IMR-90 (cell line): Measurements from ENCODE around the gene YTHDC2. TPM values are rescaled to one million over a fixed set of nuclear protein-coding genes. Genes with fewer than 3 reads are reported as not detected.

Experiments used
- ATAC-seq: fragments of 200-7000 bp; cut with Tn5 transposase; 2 replicates; pipeline ENCODE4 v1.9.1; 2020; ENCODE audit warnings: low read depth, mild to moderate bottlenecking, moderate library complexity
- BruUV-seq: library from RNA; stranded (reverse); fragments of 400-500 nt; replicated peaks from 2 replicates; lab custom pipeline; 2021; lab: Mats Ljungman, UMichigan
- CTCF ChIA-PET: fragments of 300-600 bp; formaldehyde crosslinking; extraction: SDS; loops from one replicate; lab custom pipeline; 2021; ENCODE audit warnings: antibody characterized with exemption; lab: Yijun Ruan, JAX
- POLR2A ChIA-PET: fragments of 300-600 bp; sonication (Branson Sonifier 250); formaldehyde crosslinking; loops from one replicate; lab custom pipeline; 2022; ENCODE audit warnings: antibody characterized with exemption; ENCODE audit not compliant: unreplicated experiment; lab: Charles Lee
- DNase-seq: peaks from one replicate; pipeline ENCODE4 v3.0.0; 2013
- H2AFZ ChIP-seq: replicated peaks from 2 replicates; pipeline ENCODE3; 2013; ENCODE audit warnings: low read length, mild to moderate bottlenecking; ENCODE audit not compliant: poor library complexity
- H2AK5ac ChIP-seq: 2 replicates; pipeline ENCODE4 v1.6.1; 2013; ENCODE audit warnings: low read depth, low read length, inconsistent platforms
- H2AK9ac ChIP-seq: replicated peaks from 2 replicates; pipeline ENCODE3; 2013; ENCODE audit warnings: mild to moderate bottlenecking, low read depth, low read length, moderate library complexity; ENCODE audit not compliant: poor library complexity
- H2BK120ac ChIP-seq: 2 replicates; pipeline ENCODE4 v1.6.1; 2013; ENCODE audit warnings: low read depth, low read length, inconsistent platforms
- H2BK15ac ChIP-seq: 3 replicates; pipeline ENCODE4 v1.6.1; 2013; ENCODE audit warnings: low read depth, low read length, inconsistent platforms
- H2BK20ac ChIP-seq: 2 replicates; pipeline ENCODE4 v1.6.1; 2013; ENCODE audit warnings: low read depth, mild to moderate bottlenecking, inconsistent platforms, low read length, moderate library complexity
- H2BK5ac ChIP-seq: 2 replicates; pipeline ENCODE4 v1.6.1; 2013; ENCODE audit warnings: mild to moderate bottlenecking, low read depth, low read length, inconsistent platforms; ENCODE audit not compliant: poor library complexity, severe bottlenecking
- H3K14ac ChIP-seq: replicated peaks from 2 replicates; pipeline ENCODE4 v1.6.1; 2013; ENCODE audit warnings: low read depth, low read length, inconsistent platforms
- H3K18ac ChIP-seq: 2 replicates; pipeline ENCODE4 v1.6.1; 2013; ENCODE audit warnings: low read depth, low read length, control low read depth
- H3K23ac ChIP-seq: 2 replicates; pipeline ENCODE4 v1.6.1; 2013; ENCODE audit warnings: low read depth, low read length, inconsistent platforms
- H3K27ac ChIP-seq: 2 replicates; pipeline ENCODE4 v1.5.1; 2013; ENCODE audit warnings: mild to moderate bottlenecking, control low read depth, low read length; ENCODE audit not compliant: insufficient read depth
- H3K27me3 ChIP-seq: 2 replicates; pipeline ENCODE4 v1.6.1; 2013; ENCODE audit warnings: low read length; ENCODE audit not compliant: control insufficient read depth, insufficient read depth
- H3K36me3 ChIP-seq: 2 replicates; pipeline ENCODE4 v1.6.1; 2013; ENCODE audit warnings: low read length, mixed read lengths; ENCODE audit not compliant: control insufficient read depth, insufficient read depth
- H3K4ac ChIP-seq: 2 replicates; pipeline ENCODE4 v1.6.1; 2013; ENCODE audit warnings: low read depth, low read length, inconsistent platforms
- H3K4me1 ChIP-seq: 2 replicates; pipeline ENCODE4 v1.6.1; 2013; ENCODE audit warnings: low read length, mixed read lengths; ENCODE audit not compliant: control insufficient read depth, insufficient read depth
- H3K4me2 ChIP-seq: 2 replicates; pipeline ENCODE4 v1.6.1; 2013; ENCODE audit warnings: low read depth, mild to moderate bottlenecking, control low read depth, low read length, moderate library complexity
- H3K4me3 ChIP-seq: 2 replicates; pipeline ENCODE4 v1.5.1; 2013; ENCODE audit warnings: low read depth, mild to moderate bottlenecking, control low read depth, low read length, moderate library complexity; ENCODE audit not compliant: insufficient read depth
- H3K56ac ChIP-seq: 2 replicates; pipeline ENCODE4 v1.6.1; 2013; ENCODE audit warnings: low read length, inconsistent platforms; ENCODE audit not compliant: insufficient read depth; ENCODE audit errors: extremely low read depth
- H3K79me1 ChIP-seq, 2 experiments: 2 replicates each; pipeline ENCODE4 v1.6.1; 2013; ENCODE audit warnings: low read length in 2 of 2, inconsistent platforms in 1 of 2, low read depth in 1 of 2
- H3K9ac ChIP-seq: 2 replicates; pipeline ENCODE4 v1.6.1; 2013; ENCODE audit warnings: low read depth, low read length, control low read depth
- H3K9me1 ChIP-seq: 2 replicates; pipeline ENCODE4 v1.6.1; 2013; ENCODE audit warnings: low read length, inconsistent platforms; ENCODE audit not compliant: insufficient read depth
- H3K9me3 ChIP-seq: 2 replicates; pipeline ENCODE4 v1.6.1; 2013; ENCODE audit warnings: low read length; ENCODE audit not compliant: control insufficient read depth, insufficient read depth
- H4K20me1 ChIP-seq: 2 replicates; pipeline ENCODE4 v1.6.1; 2013; ENCODE audit warnings: low read length, inconsistent platforms; ENCODE audit not compliant: insufficient read depth
- H4K5ac ChIP-seq: 2 replicates; pipeline ENCODE4 v1.6.1; 2013; ENCODE audit warnings: mild to moderate bottlenecking, low read depth, low read length, control low read depth
- H4K8ac ChIP-seq, 2 experiments: 2 replicates each; pipeline ENCODE4 v1.6.1; 2013; ENCODE audit warnings: low read depth in 2 of 2, low read length in 2 of 2, control low read depth in 1 of 2, inconsistent platforms in 1 of 2
- H4K91ac ChIP-seq: 2 replicates; pipeline ENCODE4 v1.6.1; 2013; ENCODE audit warnings: low read depth, low read length, inconsistent platforms; ENCODE audit not compliant: insufficient read depth
- CEBPB ChIP-seq: IDR thresholded peaks from 2 replicates; pipeline ENCODE4 v1.6.1; 2012; ENCODE audit warnings: low read depth, low read length, improper control_type of control experiment
- MAFK ChIP-seq: IDR thresholded peaks from 2 replicates; pipeline ENCODE4 v1.6.1; 2012; ENCODE audit warnings: low read depth, low read length, improper control_type of control experiment
- MAZ ChIP-seq: IDR thresholded peaks from 2 replicates; pipeline ENCODE4 v1.6.1; 2012; ENCODE audit warnings: low read depth, mild to moderate bottlenecking, low read length, improper control_type of control experiment, moderate library complexity, borderline replicate concordance
- RCOR1 ChIP-seq: IDR thresholded peaks from 2 replicates; pipeline ENCODE4 v1.6.1; 2012; ENCODE audit warnings: mild to moderate bottlenecking, low read length, improper control_type of control experiment; ENCODE audit not compliant: insufficient replicate concordance
- SMC3 ChIP-seq: fragments of 150-350 bp; IDR thresholded peaks from 2 replicates; pipeline ENCODE4 v1.6.1; 2016; ENCODE audit warnings: low read depth, mild to moderate bottlenecking, antibody characterized with exemption, low read length, moderate library complexity
- dilution Hi-C: fragments of 300-500 bp; cut with HindIII; formaldehyde crosslinking; loops from one replicate; pipeline ENCODE4 v1.14.3; 2018; ENCODE audit warnings: low sequenced_read_pairs; ENCODE audit not compliant: unreplicated experiment
- in situ Hi-C: fragments of 300-500 bp; cut with MboI; formaldehyde crosslinking; loops from 3 replicates; pipeline ENCODE4 v1.14.3; 2019; ENCODE audit warnings: low sequenced_read_pairs, inconsistent platforms, mixed read lengths
- intact Hi-C: fragments of 100-400 bp; cut with micrococcal nuclease; formaldehyde crosslinking; loops from 2 replicates; pipeline ENCODE4 v1.10.0; 2022
- polyA plus RNA-seq, 3 experiments: library from polyadenylated mRNA; depleted of rRNA; stranded (reverse); fragments of >200 nt; gene quantifications; 2 replicates each; pipeline ENCODE4 v1.2.3, GENCODE V29; 2012; ENCODE audit warnings: low replicate concordance in 1 of 3
- total RNA-seq: library from RNA; depleted of rRNA; stranded (reverse); fragments of >200 nt; gene quantifications from 2 replicates; pipeline ENCODE4 v1.2.3, GENCODE V29; 2012
- TF ChIP-seq, protein P1 (sequence below): fragments of 150-350 bp; IDR thresholded peaks from 2 replicates; pipeline ENCODE4 v1.6.1; 2016; ENCODE audit warnings: low read depth, mild to moderate bottlenecking, low read length, moderate library complexity, borderline replicate concordance
- TF ChIP-seq, protein P2 (sequence below): fragments of 150-350 bp; IDR thresholded peaks from 2 replicates; pipeline ENCODE4 v1.6.1; 2017; ENCODE audit warnings: mild to moderate bottlenecking, antibody characterized with exemption, low read length, low read depth
- TF ChIP-seq, protein P3 (sequence below): conservative IDR thresholded peaks from 2 replicates; pipeline ENCODE4 v1.5.1; 2012; ENCODE audit warnings: mild to moderate bottlenecking, low read depth, low read length, improper control_type of control experiment

YTHDC2 gene
- total and polyA plus RNA-seq, 2 of the 4 experiments (the other 2 are of a cell fraction) = 6.5 to 13.4 TPM

DNA sequence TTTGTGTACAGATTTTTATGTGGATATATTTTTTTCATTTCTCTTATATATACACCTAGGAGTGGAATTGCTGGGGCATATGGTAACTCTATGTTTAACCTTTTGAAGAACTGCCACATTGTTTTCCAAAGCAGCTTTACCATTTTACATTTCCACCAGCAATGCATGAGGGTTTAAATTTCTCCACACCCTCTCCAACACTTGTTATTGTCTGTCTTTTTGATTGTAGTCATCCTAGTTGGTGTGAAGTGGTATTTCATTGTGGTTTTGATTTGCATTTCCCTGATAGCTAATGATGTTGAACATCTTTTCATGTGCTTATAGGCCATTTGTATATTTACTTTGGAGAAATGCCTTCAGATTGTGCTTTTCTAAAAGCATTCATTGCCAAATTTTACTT is 39.1 kb downstream of the YTHDC2 start:
- POLR2A ChIA-PET = no interaction called here
- H2BK20ac ChIP-seq = no peak overlapping the region
- H3K56ac ChIP-seq = no peak overlapping the region
- no peak overlapping the region for H2BK5ac ChIP-seq
- no peaks in the 10 kb centered on the region for H3K4me1 ChIP-seq
- H2BK15ac ChIP-seq = no peak overlapping the region
- no peak overlapping the region for H3K23ac ChIP-seq
- peaks cover 0 to 4% of the 10 kb centered on the region in 2 experiments; a peak in 2 of 4 replicates for H3K79me1 ChIP-seq
- dilution Hi-C loops = no loop called here
- no peaks in the 10 kb centered on the region for H4K20me1 ChIP-seq
- H4K5ac ChIP-seq = no peak overlapping the region
- no peak overlapping the region for H3K27ac ChIP-seq
- BruUV-seq = no TSS peak
- no peak overlapping the region for H3K4ac ChIP-seq
- intact Hi-C loops = no loop called here
- CTCF ChIA-PET = interaction anchor here (0.7 kb wide), 1 partner anchor 586 kb away, joined by 4 read pairs; no protein-coding TSS in a partner anchor
- no peaks in the 10 kb centered on the region for H3K9me1 ChIP-seq
- no peak overlapping the region for H2BK120ac ChIP-seq
- in situ Hi-C loops = no loop called here
- no peak overlapping the region for H4K8ac ChIP-seq
- no peak overlapping the region for H3K14ac ChIP-seq
- H3K9ac ChIP-seq = no peak overlapping the region
- H2AK5ac ChIP-seq = no peak overlapping the region
- no peak overlapping the region for H3K4me2 ChIP-seq
- TF ChIP-seq SMC3 = no peak
- no peak for TF ChIP-seq MAFK
- TF ChIP-seq, protein P1, sequence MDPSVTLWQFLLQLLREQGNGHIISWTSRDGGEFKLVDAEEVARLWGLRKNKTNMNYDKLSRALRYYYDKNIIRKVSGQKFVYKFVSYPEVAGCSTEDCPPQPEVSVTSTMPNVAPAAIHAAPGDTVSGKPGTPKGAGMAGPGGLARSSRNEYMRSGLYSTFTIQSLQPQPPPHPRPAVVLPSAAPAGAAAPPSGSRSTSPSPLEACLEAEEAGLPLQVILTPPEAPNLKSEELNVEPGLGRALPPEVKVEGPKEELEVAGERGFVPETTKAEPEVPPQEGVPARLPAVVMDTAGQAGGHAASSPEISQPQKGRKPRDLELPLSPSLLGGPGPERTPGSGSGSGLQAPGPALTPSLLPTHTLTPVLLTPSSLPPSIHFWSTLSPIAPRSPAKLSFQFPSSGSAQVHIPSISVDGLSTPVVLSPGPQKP = no peak
- TF ChIP-seq RCOR1 = no peak
- TF ChIP-seq, protein P2, sequence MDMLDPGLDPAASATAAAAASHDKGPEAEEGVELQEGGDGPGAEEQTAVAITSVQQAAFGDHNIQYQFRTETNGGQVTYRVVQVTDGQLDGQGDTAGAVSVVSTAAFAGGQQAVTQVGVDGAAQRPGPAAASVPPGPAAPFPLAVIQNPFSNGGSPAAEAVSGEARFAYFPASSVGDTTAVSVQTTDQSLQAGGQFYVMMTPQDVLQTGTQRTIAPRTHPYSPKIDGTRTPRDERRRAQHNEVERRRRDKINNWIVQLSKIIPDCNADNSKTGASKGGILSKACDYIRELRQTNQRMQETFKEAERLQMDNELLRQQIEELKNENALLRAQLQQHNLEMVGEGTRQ = no peak
- TF ChIP-seq CEBPB = no peak
- no peak for TF ChIP-seq MAZ
- TF ChIP-seq, protein P3, sequence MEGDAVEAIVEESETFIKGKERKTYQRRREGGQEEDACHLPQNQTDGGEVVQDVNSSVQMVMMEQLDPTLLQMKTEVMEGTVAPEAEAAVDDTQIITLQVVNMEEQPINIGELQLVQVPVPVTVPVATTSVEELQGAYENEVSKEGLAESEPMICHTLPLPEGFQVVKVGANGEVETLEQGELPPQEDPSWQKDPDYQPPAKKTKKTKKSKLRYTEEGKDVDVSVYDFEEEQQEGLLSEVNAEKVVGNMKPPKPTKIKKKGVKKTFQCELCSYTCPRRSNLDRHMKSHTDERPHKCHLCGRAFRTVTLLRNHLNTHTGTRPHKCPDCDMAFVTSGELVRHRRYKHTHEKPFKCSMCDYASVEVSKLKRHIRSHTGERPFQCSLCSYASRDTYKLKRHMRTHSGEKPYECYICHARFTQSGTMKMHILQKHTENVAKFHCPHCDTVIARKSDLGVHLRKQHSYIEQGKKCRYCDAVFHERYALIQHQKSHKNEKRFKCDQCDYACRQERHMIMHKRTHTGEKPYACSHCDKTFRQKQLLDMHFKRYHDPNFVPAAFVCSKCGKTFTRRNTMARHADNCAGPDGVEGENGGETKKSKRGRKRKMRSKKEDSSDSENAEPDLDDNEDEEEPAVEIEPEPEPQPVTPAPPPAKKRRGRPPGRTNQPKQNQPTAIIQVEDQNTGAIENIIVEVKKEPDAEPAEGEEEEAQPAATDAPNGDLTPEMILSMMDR = no peak
- no peak overlapping the region for H3K18ac ChIP-seq
- no peak overlapping the region for H2AK9ac ChIP-seq
- H3K27me3 ChIP-seq = no peaks in the 10 kb centered on the region
- H2AFZ ChIP-seq = no peak overlapping the region
- no peak for ATAC-seq
- peaks cover 16% of the 10 kb centered on the region for H3K36me3 ChIP-seq
- no peaks in the 10 kb centered on the region for H3K9me3 ChIP-seq
- no peak for DNase-seq
- no peak overlapping the region for H4K91ac ChIP-seq
- H3K4me3 ChIP-seq = no peak overlapping the region
